K562 (cell line): ENCODE data around the gene ZNF646. TPM values are rescaled to one million over a fixed set of nuclear protein-coding genes. Genes with fewer than 3 reads are reported as not detected.

Experiments used
- ATF7 ChIP-seq: fragments of 450-650 bp; IDR thresholded peaks from 2 replicates; pipeline ENCODE4 v1.7.1; 2014; ENCODE audit warnings: mild to moderate bottlenecking, moderate library complexity
- BHLHE40 ChIP-seq: IDR thresholded peaks from 2 replicates; pipeline ENCODE4 v1.6.1; 2011; ENCODE audit warnings: low read length, improper control_type of control experiment
- CBFA2T3 ChIP-seq: fragments of 450-650 bp; IDR thresholded peaks from 2 replicates; pipeline ENCODE4 v1.6.1; 2017
- CREM ChIP-seq: IDR thresholded peaks from 2 replicates; pipeline ENCODE4 v1.6.1; 2014; ENCODE audit warnings: antibody characterized with exemption, low read depth
- DPF2 ChIP-seq: fragments of 450-650 bp; IDR thresholded peaks from 2 replicates; pipeline ENCODE4 v1.6.1; 2016
- EZH2 ChIP-seq: IDR thresholded peaks from 2 replicates; pipeline ENCODE4 v1.6.1; 2012; ENCODE audit warnings: low read depth, mild to moderate bottlenecking, inconsistent platforms, low read length, borderline replicate concordance
- HNRNPH1 ChIP-seq: fragments of 200-400 bp; formaldehyde crosslinking; optimal IDR thresholded peaks from 2 replicates; pipeline ENCODE3; 2017; ENCODE audit warnings: low read depth, mild to moderate bottlenecking, low read length, moderate library complexity
- KLF13 ChIP-seq: fragments of 450-650 bp; IDR thresholded peaks from 2 replicates; pipeline ENCODE4 v1.6.1; 2016; ENCODE audit warnings: missing genetic modification characterization, low read depth, mild to moderate bottlenecking, missing compliant biosample characterization, moderate library complexity, borderline replicate concordance
- MAX ChIP-seq: sonication (generic); formaldehyde crosslinking; IDR thresholded peaks from 2 replicates; pipeline ENCODE4 v1.9.0; 2022; ENCODE audit warnings: mild to moderate bottlenecking, missing genetic modification reagents
- MYC ChIP-seq, 2 experiments: fragments of 250-450 bp in 1 of 2; sonication (Bioruptor Pico) in 1 of 2; IDR thresholded peaks; 2 replicates each; pipeline versions ENCODE4 v1.5.1 to v1.6.1; 2012 to 2021; ENCODE audit warnings: low read depth in 2 of 2, borderline replicate concordance in 1 of 2, improper control_type of control experiment in 1 of 2, low read length in 1 of 2, mild to moderate bottlenecking in 1 of 2, moderate library complexity in 1 of 2
- NFE2 ChIP-seq: IDR thresholded peaks from 2 replicates; pipeline ENCODE4 v1.6.1; 2014; ENCODE audit warnings: antibody characterized with exemption, low read depth
- PHTF2 ChIP-seq: fragments of 250-450 bp; sonication (Bioruptor Pico); IDR thresholded peaks from 2 replicates; pipeline ENCODE4 v1.5.0; 2021; ENCODE audit warnings: mild to moderate bottlenecking
- PTBP1 ChIP-seq: fragments of 200-400 bp; formaldehyde crosslinking; IDR thresholded peaks from 2 replicates; pipeline ENCODE4 v1.6.1; 2017; ENCODE audit warnings: low read depth, low read length
- PTRF ChIP-seq: fragments of 450-650 bp; IDR thresholded peaks from 2 replicates; pipeline ENCODE4 v1.6.1; 2016; ENCODE audit warnings: mild to moderate bottlenecking, missing genetic modification characterization, missing compliant biosample characterization
- SAFB ChIP-seq: fragments of 200-400 bp; formaldehyde crosslinking; IDR thresholded peaks from 2 replicates; pipeline ENCODE4 v1.6.1; 2017; ENCODE audit warnings: low read depth, low read length, borderline replicate concordance
- SMARCC2 ChIP-seq: fragments of 450-650 bp; IDR thresholded peaks from 2 replicates; pipeline ENCODE4 v1.6.1; 2017; ENCODE audit warnings: antibody characterized with exemption, moderate library complexity, mild to moderate bottlenecking, low read depth
- SRSF9 ChIP-seq: fragments of 200-400 bp; formaldehyde crosslinking; IDR thresholded peaks from 2 replicates; pipeline ENCODE4 v1.6.1; 2017; ENCODE audit warnings: low read depth, low read length, borderline replicate concordance
- ZBTB5 ChIP-seq: fragments of 450-650 bp; IDR thresholded peaks from 2 replicates; pipeline ENCODE4 v1.6.1; 2017; ENCODE audit warnings: antibody characterized with exemption
- ZC3H8 ChIP-seq: fragments of 450-650 bp; IDR thresholded peaks from 2 replicates; pipeline ENCODE4 v1.6.1; 2017
- ZNF165 ChIP-seq: fragments of 250-450 bp; sonication (Bioruptor Pico); IDR thresholded peaks from 2 replicates; pipeline ENCODE4 v1.4.0; 2020; ENCODE audit warnings: borderline replicate concordance
- ZNF644 ChIP-seq: fragments of 200-800 bp; sonication (Bioruptor generic); IDR thresholded peaks from 2 replicates; pipeline ENCODE4 v1.6.1; 2016; ENCODE audit warnings: low read depth, missing genetic modification characterization, missing compliant biosample characterization
- ZNF655 ChIP-seq: fragments of 250-450 bp; sonication (Bioruptor Pico); IDR thresholded peaks from 2 replicates; pipeline ENCODE4 v1.5.0; 2021
- ZNF740 ChIP-seq, 3 experiments: fragments of 200-800 bp in 1 of 3; sonication (Bioruptor generic) in 1 of 3; sonication (generic) in 1 of 3; formaldehyde crosslinking in 1 of 3; IDR thresholded peaks; 2 replicates each; pipeline versions ENCODE4 v1.6.1 to v1.8.0; 2016 to 2022; ENCODE audit warnings: mild to moderate bottlenecking in 2 of 3, missing compliant biosample characterization in 2 of 3, missing genetic modification characterization in 2 of 3, missing genetic modification reagents in 1 of 3
- ZNF766 ChIP-seq: fragments of 200-800 bp; sonication (Bioruptor generic); conservative IDR thresholded peaks from 2 replicates; pipeline ENCODE4 v1.6.1; 2016; ENCODE audit warnings: missing genetic modification characterization, missing compliant biosample characterization
- polyA plus RNA-seq, 8 experiments: library from polyadenylated mRNA; depleted of rRNA in 4 of 8; stranded (reverse) in 5 of 8; unstranded in 3 of 8; fragments of >200 nt; fragmentation: Nextera tagmentation in 2 of 8; fragmentation: Illumina TruSeq in 1 of 8; extraction: Ambion mirVana in 2 of 8; extraction: Trizol in 1 of 8; gene quantifications; 2 replicates each; pipeline versions ENCODE4 v1.2.1 to v1.2.3, GENCODE V29; 2011 to 2014; ENCODE audit warnings: inconsistent platforms in 1 of 8, missing spikeins in 1 of 8
- total RNA-seq, 7 experiments: library from RNA; depleted of rRNA in 6 of 7; stranded (reverse); fragments of >200 nt in 6 of 7; fragmentation: Illumina TruSeq in 2 of 7; extraction: Trizol in 2 of 7; gene quantifications; 2 replicates each; pipeline versions ENCODE4 v1.2.1 to v1.2.3, GENCODE V29; 2011 to 2021; ENCODE audit warnings: low replicate concordance in 1 of 7

The ZNF646 gene
- total and polyA plus RNA-seq, 9 of the 15 experiments (the other 6 are each of a cell fraction or from before 2014, with no cell fraction given) = 0.08 to 20.6 (median 8.0) TPM

- TF ChIP-seq ZNF655 (CRISPR knock-in tag) (no peak), BHLHE40 (peak; percentile 44; the same call in 1 of the 2 replicates), CREM (peak; percentile 72), ZNF740 (CRISPR knock-in tag; IDR thresholded peaks at IDR 0.05) (peak; percentile 54; the same call in 1 of the 2 replicates), ZNF740 (tag; IDR thresholded peaks at IDR 0.05) (no peak), ZNF644 (tag) (0 out of 2 replicates have a peak, but pooled peaks have one; percentile 24), ZNF766 (CRISPR knock-in tag) (peak; percentile 72), EZH2 (no peak), ATF7 (peak; percentile 55; the same call in 1 of the 2 replicates), SAFB (no peak), HNRNPH1 (no peak), MAX (peak; percentile 87), PHTF2 (CRISPR knock-in tag) (no peak), MYC (IDR thresholded peaks at IDR 0.05; ENCODE audit: low read depth, low read length) (no peak), MYC (CRISPR knock-in tag; IDR thresholded peaks at IDR 0.05; ENCODE audit: borderline replicate concordance, low read depth) (no peak), ZC3H8 (no peak), PTRF (tag) (no peak), PTBP1 (no peak), ZNF165 (CRISPR knock-in tag) (no peak), SRSF9 (no peak), NFE2 (peak; percentile 82), ZBTB5 (no peak), KLF13 (tag) (no peak), SMARCC2 (no peak), DPF2 (0 out of 2 replicates have a peak, but pooled peaks have one; percentile 51), CBFA2T3 (peak; percentile 74)
Observed at GRCh38 chr16:31128711-31129567, 54.7 kb downstream of the ZNF646 start (continued).
